H1 (cell line): ENCODE measurements around the gene LRP11. TPM values are rescaled to one million over a fixed set of nuclear protein-coding genes. Genes with fewer than 3 reads are reported as not detected.

ENCODE experiments used
- CTCF ChIA-PET: fragments of 300-600 bp; sonication (Branson Sonifier 250); formaldehyde crosslinking; loops from one replicate; lab custom pipeline; 2021; ENCODE audit not compliant: partially characterized antibody; lab: Charles Lee
- POLR2A ChIA-PET: fragments of 300-600 bp; sonication (Branson Sonifier 250); formaldehyde crosslinking; loops from one replicate; lab custom pipeline; 2021; ENCODE audit warnings: inconsistent platforms; ENCODE audit not compliant: partially characterized antibody; lab: Charles Lee
- DNase-seq, 2 experiments: peaks; one replicate each; pipeline versions ENCODE4 v3.0.0 to v3.0.0-alpha.2; 2010 to 2022; ENCODE audit warnings: low spot score in 2 of 2, low read depth in 1 of 2, mixed read lengths in 1 of 2
- FAIRE-seq: peaks from 2 replicates; lab custom pipeline; 2011; peaks lifted over from hg19 to GRCh38; lab: Jason Lieb, UNC
- H2AFZ ChIP-seq: 2 replicates; pipeline ENCODE4 v1.8.1; 2012; ENCODE audit warnings: low read length, inconsistent platforms
- H2AK5ac ChIP-seq: 2 replicates; pipeline ENCODE4 v1.6.1; 2013; ENCODE audit warnings: low read depth, low read length
- H2BK120ac ChIP-seq: replicated peaks from 2 replicates; pipeline ENCODE3; 2013; ENCODE audit warnings: low read depth, low read length, inconsistent platforms
- H2BK12ac ChIP-seq: 2 replicates; pipeline ENCODE4 v1.6.1; 2013; ENCODE audit warnings: low read depth, low read length
- H2BK15ac ChIP-seq: 2 replicates; pipeline ENCODE4 v1.6.1; 2013; ENCODE audit warnings: low read length
- H2BK20ac ChIP-seq: 2 replicates; pipeline ENCODE4 v1.6.1; 2013; ENCODE audit warnings: low read length
- H2BK5ac ChIP-seq: 2 replicates; pipeline ENCODE4 v1.6.1; 2013; ENCODE audit warnings: low read depth, low read length
- H3K14ac ChIP-seq: 2 replicates; pipeline ENCODE4 v1.6.1; 2013; ENCODE audit warnings: inconsistent platforms; ENCODE audit not compliant: insufficient read length
- H3K18ac ChIP-seq: 2 replicates; pipeline ENCODE4 v1.6.1; 2013; ENCODE audit warnings: low read length; ENCODE audit errors: extremely low read depth
- H3K23ac ChIP-seq: 2 replicates; pipeline ENCODE4 v1.6.1; 2013; ENCODE audit warnings: inconsistent platforms; ENCODE audit not compliant: insufficient read length
- H3K23me2 ChIP-seq: 2 replicates; pipeline ENCODE4 v1.6.1; 2013; ENCODE audit warnings: low read depth, low read length
- H3K27ac ChIP-seq: 2 replicates; pipeline ENCODE4 v1.6.1; 2011; ENCODE audit warnings: low read depth, low read length, inconsistent platforms
- H3K27me3 ChIP-seq, 4 experiments: replicated peaks in 1 of 4; 1 replicate in 1 of 4; 2 replicates in 3 of 4; pipeline versions ENCODE4 v1.6.1 to v1.8.1; 2011 to 2013; ENCODE audit warnings: low read length in 3 of 4, mild to moderate bottlenecking in 3 of 4, inconsistent platforms in 2 of 4, mixed read lengths in 2 of 4, moderate library complexity in 1 of 4; ENCODE audit not compliant: control insufficient read depth in 3 of 4, insufficient read depth in 3 of 4; ENCODE audit errors: extremely low read depth in 1 of 4
- H3K36me3 ChIP-seq, 4 experiments: 2 replicates each; pipeline versions ENCODE4 v1.6.1 to v1.8.1; 2011 to 2013; ENCODE audit warnings: mild to moderate bottlenecking in 4 of 4, low read length in 3 of 4, moderate library complexity in 2 of 4, control low read depth in 1 of 4, inconsistent platforms in 1 of 4; ENCODE audit not compliant: insufficient read depth in 4 of 4, control insufficient read depth in 2 of 4
- H3K4ac ChIP-seq: replicated peaks from 2 replicates; pipeline ENCODE3; 2013; ENCODE audit warnings: low read length, low read depth, mixed read lengths, inconsistent platforms; ENCODE audit not compliant: insufficient read length
- H3K4me1 ChIP-seq, 4 experiments: replicated peaks in 1 of 4; 1 replicate in 1 of 4; 2 replicates in 3 of 4; pipeline versions ENCODE4 v1.6.1 to v1.8.1; 2011 to 2013; ENCODE audit warnings: low read length in 3 of 4, inconsistent platforms in 2 of 4, mixed read lengths in 1 of 4; ENCODE audit not compliant: insufficient read depth in 4 of 4, control insufficient read depth in 3 of 4
- H3K4me2 ChIP-seq, 2 experiments: 2 replicates each; pipeline versions ENCODE4 v1.6.1 to v1.8.1; 2011 to 2013; ENCODE audit warnings: low read depth in 2 of 2, low read length in 2 of 2, control low read depth in 1 of 2, inconsistent platforms in 1 of 2, mild to moderate bottlenecking in 1 of 2; ENCODE audit not compliant: insufficient read depth in 1 of 2
- H3K4me3 ChIP-seq, 4 experiments: fragments of 200-600, 300-600 bp in 1 of 4; sonication (generic), shearing (Covaris generic), sonication (Bioruptor Twin) in 1 of 4; 2 replicates each; pipeline versions ENCODE4 v1.5.1 to v1.8.1; 2011 to 2016; ENCODE audit warnings: low read length in 4 of 4, low read depth in 3 of 4, control low read depth in 2 of 4, inconsistent platforms in 2 of 4, mild to moderate bottlenecking in 2 of 4, mixed read lengths in 1 of 4, moderate library complexity in 1 of 4; ENCODE audit not compliant: insufficient read depth in 2 of 4; ENCODE audit errors: extremely low read depth in 1 of 4
- H3K56ac ChIP-seq: replicated peaks from 2 replicates; pipeline ENCODE3; 2013; ENCODE audit warnings: low read depth, mild to moderate bottlenecking, mixed read lengths, low read length, inconsistent platforms; ENCODE audit not compliant: insufficient read length
- H3K79me1 ChIP-seq: 2 replicates; pipeline ENCODE4 v1.6.1; 2013; ENCODE audit warnings: low read depth, low read length, control low read depth
- H3K79me2 ChIP-seq, 2 experiments: 2 replicates each; pipeline versions ENCODE4 v1.6.1 to v1.8.1; 2012 to 2013; ENCODE audit warnings: low read length in 2 of 2, mild to moderate bottlenecking in 2 of 2, inconsistent platforms in 1 of 2; ENCODE audit not compliant: insufficient read depth in 2 of 2, control insufficient read depth in 1 of 2
- H3K9ac ChIP-seq, 4 experiments: replicated peaks in 1 of 4; 1 replicate in 1 of 4; 2 replicates in 3 of 4; pipeline versions ENCODE4 v1.6.1 to v1.8.1; 2011 to 2013; ENCODE audit warnings: low read depth in 3 of 4, low read length in 3 of 4, control low read depth in 2 of 4, mild to moderate bottlenecking in 2 of 4, moderate library complexity in 2 of 4, inconsistent platforms in 1 of 4; ENCODE audit errors: extremely low read depth in 1 of 4
- H3K9me3 ChIP-seq, 2 experiments: 2 replicates each; pipeline versions ENCODE4 v1.6.1 to v1.8.1; 2012 to 2013; ENCODE audit warnings: mild to moderate bottlenecking in 2 of 2, moderate library complexity in 2 of 2, control low read depth in 1 of 2, inconsistent platforms in 1 of 2, low read depth in 1 of 2, low read length in 1 of 2, mixed read lengths in 1 of 2; ENCODE audit not compliant: insufficient read depth in 2 of 2
- H4K20me1 ChIP-seq, 2 experiments: replicated peaks in 1 of 2; 2 replicates each; pipeline versions ENCODE3 to v1.8.1; 2011 to 2013; ENCODE audit warnings: inconsistent platforms in 2 of 2, low read length in 2 of 2, mild to moderate bottlenecking in 1 of 2; ENCODE audit not compliant: insufficient read depth in 2 of 2, control insufficient read depth in 1 of 2
- H4K5ac ChIP-seq: 2 replicates; pipeline ENCODE4 v1.6.1; 2013; ENCODE audit warnings: low read length, low read depth, mixed read lengths, inconsistent platforms; ENCODE audit not compliant: insufficient read length
- H4K8ac ChIP-seq: 2 replicates; pipeline ENCODE4 v1.8.0; 2013; ENCODE audit warnings: mild to moderate bottlenecking, moderate library complexity, low read length, inconsistent platforms; ENCODE audit not compliant: insufficient read depth; ENCODE audit errors: extremely low read depth
- H4K91ac ChIP-seq: replicated peaks from 2 replicates; pipeline ENCODE3; 2013; ENCODE audit warnings: low read length, mixed read lengths, inconsistent platforms; ENCODE audit not compliant: insufficient read length
- BCL11A ChIP-seq, 2 experiments: IDR thresholded peaks; one replicate each; pipeline ENCODE4 v1.6.1; 2011; ENCODE audit warnings: low read depth in 2 of 2, low read length in 2 of 2, mild to moderate bottlenecking in 2 of 2
- CEBPB ChIP-seq: IDR thresholded peaks from 2 replicates; pipeline ENCODE4 v1.6.1; 2012; ENCODE audit warnings: low read depth, low read length
- CHD1 ChIP-seq: IDR thresholded peaks from 2 replicates; pipeline ENCODE4 v1.6.1; 2012; ENCODE audit warnings: low read depth, low read length, improper control_type of control experiment
- CTCF ChIP-seq, 3 experiments: IDR thresholded peaks; 1 replicate in 2 of 3; 2 replicates in 1 of 3; pipeline versions ENCODE4 v1.5.1 to v1.6.1; 2011; ENCODE audit warnings: low read length in 3 of 3, mild to moderate bottlenecking in 3 of 3, inconsistent platforms in 2 of 3, low read depth in 1 of 3, moderate library complexity in 1 of 3; ENCODE audit not compliant: insufficient read depth in 1 of 3; ENCODE audit errors: control extremely low read depth in 1 of 3
- POLR2A ChIP-seq, 2 experiments: IDR thresholded peaks; 1 replicate in 1 of 2; 2 replicates in 1 of 2; pipeline ENCODE4 v1.6.1; 2011; ENCODE audit warnings: low read depth in 2 of 2, low read length in 2 of 2, mild to moderate bottlenecking in 2 of 2; ENCODE audit errors: control extremely low read depth in 1 of 2
- RAD21 ChIP-seq, 2 experiments: IDR thresholded peaks in 1 of 2; conservative IDR thresholded peaks in 1 of 2; 2 replicates each; pipeline ENCODE4 v1.6.1; 2011; ENCODE audit warnings: low read depth in 2 of 2, low read length in 2 of 2, improper control_type of control experiment in 1 of 2, inconsistent platforms in 1 of 2, mild to moderate bottlenecking in 1 of 2, moderate library complexity in 1 of 2
- RXRA ChIP-seq: IDR thresholded peaks from 2 replicates; pipeline ENCODE4 v1.6.1; 2011; ENCODE audit warnings: low read depth, mild to moderate bottlenecking, low read length, moderate library complexity; ENCODE audit not compliant: insufficient read depth
- SP2 ChIP-seq: IDR thresholded peaks from 2 replicates; pipeline ENCODE4 v1.6.1; 2012; ENCODE audit warnings: mild to moderate bottlenecking, low read length, inconsistent platforms
- TAF1 ChIP-seq: IDR thresholded peaks from 2 replicates; pipeline ENCODE4 v1.6.1; 2011; ENCODE audit warnings: mild to moderate bottlenecking, low read depth, low read length
- TAF7 ChIP-seq: optimal IDR thresholded peaks from 2 replicates; pipeline ENCODE3; 2011; ENCODE audit warnings: low read depth, mild to moderate bottlenecking, inconsistent platforms, low read length, moderate library complexity, borderline replicate concordance
- WGBS, 2 experiments: shearing (Covaris generic) in 1 of 2; methylation state at CpG; one replicate each; pipeline versions ENCODE4 v1.1.6 to v1.1.7; 2013 to 2015; ENCODE audit warnings: low lambda C conversion rate in 2 of 2, mixed read lengths in 2 of 2, inconsistent platforms in 1 of 2, low coverage in 1 of 2, missing lambda C conversion rate in 1 of 2; ENCODE audit not compliant: insufficient replicate concordance in 2 of 2, insufficient coverage in 1 of 2, insufficient read length in 1 of 2; ENCODE audit errors: extremely low coverage in 1 of 2, missing lambda C conversion rate in 1 of 2; 5-methylcytosine and 5-hydroxymethylcytosine counted together
- polyA plus RNA-seq, 7 experiments: library from polyadenylated mRNA; depleted of rRNA in 3 of 7; stranded (reverse) in 5 of 7; unstranded in 2 of 7; fragments of >200 nt in 5 of 7; fragments of 200-250 nt in 2 of 7; gene quantifications; 1 replicate in 5 of 7; 2 replicates in 1 of 7; 4 replicates in 1 of 7; pipeline versions ENCODE4 v1.2.1 to v1.2.3, GENCODE V29; 2011 to 2013; ENCODE audit warnings: missing spikeins in 2 of 7, mixed read lengths in 2 of 7
- total RNA-seq: library from RNA; stranded (reverse); fragmentation: NEBNext Ultra II Directional; extraction: Animal tissue kit (Norgen Biotek cat#: 25700); gene quantifications from 2 replicates; pipeline ENCODE4 v1.2.1, GENCODE V29; 2021

LRP11 gene
- total and polyA plus RNA-seq, 2 of the 8 experiments (the other 6 are each of a cell fraction or from before 2014, with no cell fraction given) = 11.0 to 20.0 TPM

GRCh38 chr6:149897855-149898744 is 33.9 kb upstream of the LRP11 start, which contains the start of gene RAET1E:
Gene RAET1E (minus strand): TSS chr6:149898113. CDS start chr6:149890901, 7,212 bp downstream.
- Histone ChIP-seq H3K36me3 (no peaks in the 10 kb centered on the region), H3K27me3 (no peaks in the 10 kb centered on the region), H2AFZ (no peak within 1 kb of the TSS), H2AK5ac (no peak within 1 kb of the TSS), H3K79me1 (no peaks in the 10 kb centered on the region), H3K4me1 (peaks cover 0 to 4% (median 0%) of the 10 kb centered on the region in 4 experiments; a peak in 2 of 7 replicates), H2BK5ac (no peak within 1 kb of the TSS), H4K8ac (no peak within 1 kb of the TSS), H3K4ac (no peak within 1 kb of the TSS), H3K18ac (no peak within 1 kb of the TSS), H2BK15ac (no peak within 1 kb of the TSS), H2BK20ac (no peak within 1 kb of the TSS), H3K79me2 (no peaks in the 10 kb centered on the region), H2BK12ac (no peak within 1 kb of the TSS), H4K91ac (no peak within 1 kb of the TSS), H3K9ac (no peak within 1 kb of the TSS), H4K20me1 (no peaks in the 10 kb centered on the region), H3K27ac (no peak within 1 kb of the TSS), H4K5ac (no peak within 1 kb of the TSS), H3K23me2 (no peaks in the 10 kb centered on the region), H3K4me3 (no peak within 1 kb of the TSS), H3K9me3 (no peaks in the 10 kb centered on the region), H3K56ac (no peak within 1 kb of the TSS), H3K23ac (no peak within 1 kb of the TSS), H3K4me2 (no peak within 1 kb of the TSS), H3K14ac (no peak within 1 kb of the TSS), H2BK120ac (no peak within 1 kb of the TSS)
- FAIRE-seq (no peak), DNase-seq (no peak)
- ChIA-PET POLR2A (no interaction called here), CTCF (interaction anchor here (0.5 to 3.1 kb wide), 9 partner anchors 19 to 72 kb away, joined by 3 to 13 read pairs (median 3); no protein-coding TSS in a partner anchor)
- WGBS, 2 experiments = 87% methylated on average over 17 of the region's 17 CpGs; no CpG with 5 or more reads in 1 of the 2 experiments
- TF ChIP-seq POLR2A (IDR thresholded peaks at IDR 0.05; ENCODE audit: control extremely low read depth in 1 of 2, low read depth in 2 of 2, low read length in 2 of 2) (no peak), RXRA (no peak), CTCF (IDR thresholded peaks at IDR 0.05; ENCODE audit: control extremely low read depth in 1 of 3, insufficient read depth in 1 of 3, low read depth in 1 of 3, low read length in 3 of 3) (peak in 2 of 3 experiments; percentile 32 to 36; a peak in 2 of 4 replicates), RAD21 (IDR thresholded peaks at IDR 0.05 in 1 of 2, conservative IDR thresholded peaks at IDR 0.05 in 1 of 2; ENCODE audit: low read depth in 2 of 2, low read length in 2 of 2) (peak; percentile 54 to 55), TAF7 (no peak), TAF1 (no peak), BCL11A (IDR thresholded peaks at IDR 0.05; ENCODE audit: low read depth in 2 of 2, low read length in 2 of 2) (no peak), CEBPB (no peak), CHD1 (no peak), SP2 (no peak)
